A549 treated with CORT108297 at 1 μM for 4 hours (cell line): ENCODE measurements around the gene GTSE1. TPM values are rescaled to one million over a fixed set of nuclear protein-coding genes. Genes with fewer than 3 reads are reported as not detected.

Source experiments
- total RNA-seq: library from RNA; stranded (reverse); fragments of 200-300 nt; extraction: Qiagen RNA extraction; gene quantifications from 5 replicates; pipeline ENCODE4 v1.2.3, GENCODE V29; 2022

GTSE1 gene, protein sequence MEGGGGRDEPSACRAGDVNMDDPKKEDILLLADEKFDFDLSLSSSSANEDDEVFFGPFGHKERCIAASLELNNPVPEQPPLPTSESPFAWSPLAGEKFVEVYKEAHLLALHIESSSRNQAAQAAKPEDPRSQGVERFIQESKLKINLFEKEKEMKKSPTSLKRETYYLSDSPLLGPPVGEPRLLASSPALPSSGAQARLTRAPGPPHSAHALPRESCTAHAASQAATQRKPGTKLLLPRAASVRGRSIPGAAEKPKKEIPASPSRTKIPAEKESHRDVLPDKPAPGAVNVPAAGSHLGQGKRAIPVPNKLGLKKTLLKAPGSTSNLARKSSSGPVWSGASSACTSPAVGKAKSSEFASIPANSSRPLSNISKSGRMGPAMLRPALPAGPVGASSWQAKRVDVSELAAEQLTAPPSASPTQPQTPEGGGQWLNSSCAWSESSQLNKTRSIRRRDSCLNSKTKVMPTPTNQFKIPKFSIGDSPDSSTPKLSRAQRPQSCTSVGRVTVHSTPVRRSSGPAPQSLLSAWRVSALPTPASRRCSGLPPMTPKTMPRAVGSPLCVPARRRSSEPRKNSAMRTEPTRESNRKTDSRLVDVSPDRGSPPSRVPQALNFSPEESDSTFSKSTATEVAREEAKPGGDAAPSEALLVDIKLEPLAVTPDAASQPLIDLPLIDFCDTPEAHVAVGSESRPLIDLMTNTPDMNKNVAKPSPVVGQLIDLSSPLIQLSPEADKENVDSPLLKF
- 29.8 to 36.2 TPM (median 33.5 TPM) in 5 replicates for total RNA-seq

DNA sequence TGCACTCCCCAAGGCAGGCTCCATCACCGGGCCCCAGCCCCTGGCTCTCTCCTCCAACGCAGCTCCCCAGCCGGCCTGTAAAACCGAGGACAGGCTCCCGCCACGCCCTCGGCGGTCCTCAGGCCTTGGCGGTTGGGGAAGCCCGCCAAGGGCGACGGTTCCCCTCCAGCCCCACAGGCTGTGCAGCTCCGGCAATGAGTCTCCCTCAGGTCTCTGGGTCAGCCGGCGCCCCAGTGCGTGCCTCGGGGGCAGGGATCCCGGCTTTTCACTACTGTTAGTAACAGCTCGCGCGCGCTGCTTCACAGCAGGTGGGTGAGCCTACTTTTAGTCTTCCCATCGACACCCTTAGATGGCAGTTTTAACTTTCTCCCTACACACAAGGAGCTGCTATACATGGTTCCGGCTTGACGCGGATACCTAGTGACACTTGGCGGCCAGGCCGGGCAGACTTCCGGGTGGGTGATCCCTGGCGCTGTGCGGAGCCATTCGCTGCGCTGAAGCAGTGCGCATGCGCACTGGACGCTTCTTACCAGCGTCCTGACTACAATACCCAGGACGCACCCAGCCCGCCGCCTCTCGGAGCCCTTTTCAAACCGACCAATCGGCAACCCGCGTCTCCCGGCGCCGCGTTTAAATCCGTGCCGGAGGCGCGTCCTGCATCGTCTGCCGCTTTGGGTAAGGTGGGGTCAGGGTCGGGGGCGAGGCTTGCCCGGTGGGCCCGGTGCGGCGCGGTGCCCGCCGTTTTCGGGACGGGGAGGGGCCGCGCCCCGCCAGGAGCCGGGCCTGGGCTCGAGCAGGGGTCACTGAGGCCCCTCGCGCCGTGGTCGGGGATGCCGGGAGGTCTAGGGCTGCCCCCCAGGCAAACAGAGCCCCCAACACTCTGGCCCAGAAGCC lies at the start of gene GTSE1:
Gene GTSE1 (plus strand): TSS at position 614 of the 894 bp plus-strand sequence. CDS start 531 bp downstream, outside the sequence.

DNA sequence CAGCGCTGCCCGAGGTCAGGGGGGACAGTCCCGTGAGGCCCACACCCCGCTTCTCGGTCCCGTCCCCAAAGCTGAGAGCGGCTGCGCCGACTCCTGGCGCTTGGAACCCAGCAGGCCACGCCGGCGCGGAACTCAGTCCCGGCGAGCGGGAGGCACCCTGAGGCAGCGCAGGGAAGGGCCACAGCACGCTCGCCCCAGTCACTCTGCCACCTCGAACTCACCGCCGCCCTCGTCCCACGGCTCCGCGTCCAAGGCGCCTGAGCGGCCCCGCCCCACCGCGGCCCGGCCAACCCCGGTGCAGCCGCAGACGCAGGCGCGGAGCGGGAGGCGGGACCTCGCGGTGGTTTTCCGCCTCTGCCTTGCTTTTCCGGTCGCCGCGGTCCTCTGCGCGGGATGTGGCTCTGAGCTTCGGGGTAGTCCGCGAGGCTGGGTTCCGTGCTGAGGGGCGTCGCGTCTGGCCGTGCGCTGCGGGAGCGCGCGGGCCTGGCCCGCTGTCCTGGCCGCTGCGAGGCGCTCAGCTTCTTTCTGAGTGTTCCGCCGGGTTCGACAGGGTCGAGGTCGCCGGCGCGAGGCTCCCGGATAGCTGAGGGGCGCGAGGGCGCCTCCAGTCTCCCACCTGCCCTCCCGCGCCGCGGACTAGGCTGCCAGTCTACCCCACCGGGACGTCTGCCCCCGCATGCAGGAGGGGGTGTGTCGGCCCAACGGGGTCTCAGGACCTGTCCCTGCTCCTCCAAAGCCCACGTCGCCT lies 46.5 kb upstream of the GTSE1 start, which contains the start of gene CDPF1:
Gene CDPF1 (minus strand): TSS at position 259 of the 748 bp plus-strand sequence. CDS start 2,009 bp downstream, outside the sequence.

GRCh38 chr22:46263216-46263590 lies 33.5 kb upstream of the GTSE1 start, which contains the start of gene PKDREJ:
TSS of gene PKDREJ (minus strand) at chr22:46263343. CDS start at chr22:46263322, 21 bp downstream.

GRCh38 chr22:46267431-46268279 lies 29.0 kb upstream of the GTSE1 start, which contains the start of gene TTC38:
TSS of gene TTC38 (plus strand) at chr22:46268008. CDS start at chr22:46268040, 32 bp downstream.

GRCh38 chr22:46335201-46336118 lies 38.8 kb downstream of the GTSE1 start, which contains the start of gene TRMU:
TSS of gene TRMU (plus strand) at chr22:46335714. CDS start at chr22:46335765, 51 bp downstream.

Other genes starting within 250 kb of the GTSE1 start
- 0.60 to 1.8 TPM (median 1.4 TPM) in 5 replicates for gene PPARA, start 146.3 kb upstream of the GTSE1 start, total RNA-seq
- gene CDPF1, start 46.6 kb upstream of the GTSE1 start, total RNA-seq = 8.7 to 12.9 TPM (median 10.4 TPM) in 5 replicates
- not detected in 5 replicates for gene PKDREJ, start 33.5 kb upstream of the GTSE1 start, total RNA-seq
- 12.5 to 14.2 TPM (median 13.6 TPM) in 5 replicates for gene TTC38, start 28.9 kb upstream of the GTSE1 start, total RNA-seq
- gene TRMU, start 38.8 kb downstream of the GTSE1 start, total RNA-seq = 36.3 to 40.9 TPM (median 38.5 TPM) in 5 replicates
- 23.0 to 28.8 TPM (median 28.0 TPM) in 5 replicates for gene CELSR1, start 240.8 kb downstream of the GTSE1 start, total RNA-seq